ENCODE data around the gene DDR2. TPM values are rescaled to one million over a fixed set of nuclear protein-coding genes. Genes with fewer than 3 reads are reported as not detected.

DDR2 gene
- total RNA-seq, 3 donors from 2014 or later: 0.29 to 0.84 (median 0.38) TPM

DNA sequence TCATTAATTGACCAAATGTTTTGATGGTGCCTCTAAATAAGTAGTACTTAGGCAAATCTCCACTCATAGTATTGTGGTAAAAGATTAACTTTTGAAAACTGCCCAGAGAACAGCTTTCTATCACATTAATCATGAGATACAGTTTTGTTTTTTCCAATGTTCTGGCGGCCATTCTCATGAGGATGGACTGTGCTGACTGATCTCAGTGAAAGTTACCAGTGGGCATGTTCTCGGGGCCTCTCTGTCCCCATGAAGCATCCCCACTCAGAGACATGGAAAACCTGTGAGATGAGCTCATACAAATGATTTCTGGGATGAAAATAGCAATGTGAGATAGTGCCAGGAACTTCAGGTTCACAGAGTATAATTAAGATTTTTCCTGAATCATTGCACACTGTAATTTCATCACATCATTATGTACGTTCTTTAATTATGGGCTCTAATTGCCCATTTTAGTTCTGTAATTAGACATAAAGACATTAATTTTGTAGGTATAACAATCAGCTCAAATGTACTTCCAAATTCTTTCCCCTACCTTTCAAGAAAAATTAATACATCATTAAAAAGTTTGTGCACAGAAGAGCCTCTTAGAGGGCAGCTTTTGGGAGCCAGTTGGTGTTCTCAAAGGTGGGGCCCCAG is 40.5 kb downstream of the DDR2 start:
- no peak for DNase-seq
- H3K4me1 Mint-ChIP-seq (ENCODE audit: low read depth): no peaks in the 10 kb centered on the region
- no peaks in the 10 kb centered on the region for H3K9me3 Mint-ChIP-seq
- H3K4me3 Mint-ChIP-seq: no peak overlapping the region
- H3K36me3 Mint-ChIP-seq (ENCODE audit: insufficient read depth): no peaks in the 10 kb centered on the region
- no peak for ATAC-seq
- H3K27me3 Mint-ChIP-seq (ENCODE audit: low read depth): no peaks in the 10 kb centered on the region

DNA sequence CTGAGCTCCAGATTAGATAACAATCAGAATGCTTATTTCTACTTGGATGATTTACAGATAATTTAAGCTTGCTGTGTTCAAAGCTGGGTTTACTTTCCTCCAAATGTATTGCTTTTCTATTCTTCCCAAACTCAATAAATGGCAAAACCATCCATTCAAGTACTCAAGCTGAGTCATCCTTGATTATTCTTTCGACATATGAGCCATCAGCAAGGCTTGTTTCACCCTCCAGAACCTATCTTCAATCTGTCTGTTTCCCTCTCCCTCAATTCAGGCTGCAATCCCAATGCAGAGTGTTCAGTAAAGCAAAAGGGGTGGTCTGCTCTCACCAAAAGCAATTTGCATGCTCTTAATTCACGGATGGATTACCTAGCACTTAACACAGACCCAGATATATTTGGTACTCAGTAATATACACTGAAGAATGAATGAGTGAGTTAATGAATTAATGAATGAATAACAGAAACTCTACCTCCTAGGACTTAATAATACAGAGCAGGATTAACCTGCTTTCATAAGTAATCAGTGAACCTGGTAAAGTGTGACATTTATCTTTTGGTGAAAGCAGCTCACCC is 41.9 kb downstream of the DDR2 start:
- Mint-ChIP-seq H3K4me1 (ENCODE audit: low read depth) (no peaks in the 10 kb centered on the region), H3K9me3 (no peaks in the 10 kb centered on the region), H3K4me3 (no peak overlapping the region), H3K27me3 (ENCODE audit: low read depth) (no peaks in the 10 kb centered on the region), H3K36me3 (ENCODE audit: insufficient read depth) (no peaks in the 10 kb centered on the region)
- DNase-seq (no peak), ATAC-seq (no peak)

DNA sequence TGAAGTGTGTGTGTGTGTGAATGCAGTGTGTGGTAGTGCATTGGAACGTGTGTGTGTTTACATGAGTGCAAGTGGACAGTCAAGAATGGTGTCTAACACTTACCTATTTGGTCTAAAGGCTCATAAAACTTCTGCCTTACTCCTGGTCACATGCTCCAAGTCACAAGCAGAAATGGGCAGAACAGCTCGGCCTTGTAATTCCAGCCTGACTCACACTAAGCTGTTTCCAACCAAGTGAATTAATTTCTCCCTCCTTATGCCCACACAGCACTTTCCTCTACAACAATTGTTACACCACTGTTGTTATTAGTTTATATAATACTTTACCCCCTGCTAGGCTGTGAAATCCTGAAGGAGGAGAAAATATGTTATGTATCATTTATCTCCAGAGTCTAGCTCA is 43.8 kb downstream of the DDR2 start:
- Mint-ChIP-seq H3K36me3 (ENCODE audit: insufficient read depth) (no peaks in the 10 kb centered on the region), H3K4me1 (ENCODE audit: low read depth) (no peaks in the 10 kb centered on the region), H3K4me3 (no peak overlapping the region), H3K9me3 (no peaks in the 10 kb centered on the region), H3K27me3 (ENCODE audit: low read depth) (no peaks in the 10 kb centered on the region)
- DNase-seq (no peak), ATAC-seq (no peak)

DNA sequence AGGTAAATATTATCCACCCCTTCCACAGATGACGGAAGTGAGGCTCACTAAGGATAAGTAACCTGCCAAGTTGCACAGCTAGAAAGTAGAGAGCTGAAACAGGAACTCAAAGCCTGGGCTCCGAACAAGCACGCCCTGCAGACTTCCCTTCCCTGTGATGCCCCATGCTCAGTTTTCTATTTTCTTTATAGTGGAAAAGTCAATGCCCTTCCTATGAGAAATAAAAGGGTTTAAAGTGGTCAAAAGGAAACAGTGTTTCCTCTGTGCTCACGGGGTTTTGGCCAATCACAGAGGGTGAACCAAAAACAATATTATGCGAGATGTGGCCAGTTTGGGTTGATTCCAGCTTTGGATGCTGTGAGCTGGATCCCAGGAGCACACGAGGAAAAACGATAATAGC is 44.5 kb downstream of the DDR2 start:
- Mint-ChIP-seq H3K9me3 (no peaks in the 10 kb centered on the region), H3K27me3 (ENCODE audit: low read depth) (no peaks in the 10 kb centered on the region), H3K36me3 (ENCODE audit: insufficient read depth) (no peaks in the 10 kb centered on the region), H3K4me1 (ENCODE audit: low read depth) (no peaks in the 10 kb centered on the region), H3K4me3 (no peak overlapping the region)
- ATAC-seq: no peak
- DNase-seq: no peak

GRCh38 chr1:162677607-162678371 is 45.5 kb downstream of the DDR2 start:
- Mint-ChIP-seq H3K36me3 (ENCODE audit: insufficient read depth) (no peaks in the 10 kb centered on the region), H3K4me1 (ENCODE audit: low read depth) (no peaks in the 10 kb centered on the region), H3K9me3 (no peaks in the 10 kb centered on the region), H3K27me3 (ENCODE audit: low read depth) (no peaks in the 10 kb centered on the region), H3K4me3 (no peak overlapping the region)
- DNase-seq (no peak), ATAC-seq (no peak)

DNA sequence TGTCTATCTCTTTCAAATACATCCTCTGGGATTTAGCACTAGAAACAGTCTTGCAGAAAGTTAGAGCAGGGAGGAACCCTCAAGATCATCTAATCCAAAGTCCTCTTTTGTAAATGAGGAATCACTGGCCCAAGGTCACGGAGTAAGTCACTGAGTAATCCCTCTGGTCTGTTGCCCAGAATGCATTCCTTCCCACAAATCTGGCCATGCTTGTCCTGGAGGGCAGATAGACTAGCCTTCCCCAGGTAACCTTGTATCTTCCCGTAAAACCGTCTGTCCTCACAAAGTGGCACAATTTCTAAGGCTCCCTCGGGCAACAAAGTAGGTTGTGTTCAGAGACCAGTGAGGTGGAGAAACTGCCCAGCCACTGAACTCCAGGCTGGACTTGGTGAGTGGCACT is 46.2 kb downstream of the DDR2 start:
- no peaks in the 10 kb centered on the region for H3K36me3 Mint-ChIP-seq (ENCODE audit: insufficient read depth)
- H3K9me3 Mint-ChIP-seq: no peaks in the 10 kb centered on the region
- DNase-seq (no peak), ATAC-seq (no peak)
- H3K4me1 Mint-ChIP-seq (ENCODE audit: low read depth): no peaks in the 10 kb centered on the region
- no peak overlapping the region for H3K4me3 Mint-ChIP-seq
- no peaks in the 10 kb centered on the region for H3K27me3 Mint-ChIP-seq (ENCODE audit: low read depth)

DNA sequence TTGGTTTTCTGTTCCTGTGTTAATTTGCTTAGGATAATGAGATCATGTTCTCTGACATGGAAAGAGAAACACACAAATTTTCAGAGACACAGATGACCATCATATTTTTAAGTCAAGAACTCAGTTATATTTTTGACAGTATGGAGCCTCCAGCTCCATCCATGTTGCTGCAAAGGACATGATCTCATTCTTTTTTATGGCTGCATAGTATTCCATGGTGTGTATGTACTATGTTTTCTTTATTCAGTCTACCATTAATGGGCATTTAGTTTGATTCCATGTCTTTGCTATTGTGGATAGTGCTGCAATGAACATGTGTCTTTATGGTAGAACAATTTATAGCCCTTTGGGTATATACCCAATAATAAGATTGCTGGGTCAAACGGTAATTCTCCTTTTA is 47.0 kb downstream of the DDR2 start:
- ATAC-seq (no peak), DNase-seq (no peak)
- H3K9me3 Mint-ChIP-seq: no peaks in the 10 kb centered on the region
- no peak overlapping the region for H3K4me3 Mint-ChIP-seq
- H3K36me3 Mint-ChIP-seq (ENCODE audit: insufficient read depth): no peaks in the 10 kb centered on the region
- no peaks in the 10 kb centered on the region for H3K27me3 Mint-ChIP-seq (ENCODE audit: low read depth)
- H3K4me1 Mint-ChIP-seq (ENCODE audit: low read depth): no peaks in the 10 kb centered on the region

- ATAC-seq: no peak
- Mint-ChIP-seq H3K4me1 (ENCODE audit: low read depth) (no peaks in the 10 kb centered on the region), H3K27me3 (ENCODE audit: low read depth) (no peaks in the 10 kb centered on the region), H3K9me3 (no peaks in the 10 kb centered on the region), H3K4me3 (no peak overlapping the region), H3K36me3 (ENCODE audit: insufficient read depth) (no peaks in the 10 kb centered on the region)
- DNase-seq: no peak
Observed at GRCh38 chr1:162680419-162681121, 48.3 kb downstream of the DDR2 start.

- Mint-ChIP-seq H3K9me3 (no peaks in the 10 kb centered on the region), H3K4me1 (ENCODE audit: low read depth) (no peaks in the 10 kb centered on the region), H3K4me3 (no peak overlapping the region), H3K36me3 (ENCODE audit: insufficient read depth) (no peaks in the 10 kb centered on the region), H3K27me3 (ENCODE audit: low read depth) (no peaks in the 10 kb centered on the region)
- no peak for ATAC-seq
- DNase-seq: no peak
Observed at GRCh38 chr1:162681122-162681436, 48.8 kb downstream of the DDR2 start.

- Mint-ChIP-seq H3K4me1 (ENCODE audit: low read depth) (no peaks in the 10 kb centered on the region), H3K36me3 (ENCODE audit: insufficient read depth) (no peaks in the 10 kb centered on the region), H3K27me3 (ENCODE audit: low read depth) (no peaks in the 10 kb centered on the region), H3K9me3 (no peaks in the 10 kb centered on the region), H3K4me3 (no peak overlapping the region)
- ATAC-seq (no peak), DNase-seq (no peak)
Observed at GRCh38 chr1:162682013-162682419, 49.8 kb downstream of the DDR2 start.

- no peak for ATAC-seq
- H3K36me3 Mint-ChIP-seq (ENCODE audit: insufficient read depth): no peaks in the 10 kb centered on the region
- H3K27me3 Mint-ChIP-seq (ENCODE audit: low read depth): peaks cover 5% of the 10 kb centered on the region
- H3K9me3 Mint-ChIP-seq: no peaks in the 10 kb centered on the region
- DNase-seq: no peak
- no peak overlapping the region for H3K4me3 Mint-ChIP-seq
- H3K4me1 Mint-ChIP-seq (ENCODE audit: low read depth): peaks cover 4% of the 10 kb centered on the region
Observed at GRCh38 chr1:162687870-162688269, 55.6 kb downstream of the DDR2 start.

DNA sequence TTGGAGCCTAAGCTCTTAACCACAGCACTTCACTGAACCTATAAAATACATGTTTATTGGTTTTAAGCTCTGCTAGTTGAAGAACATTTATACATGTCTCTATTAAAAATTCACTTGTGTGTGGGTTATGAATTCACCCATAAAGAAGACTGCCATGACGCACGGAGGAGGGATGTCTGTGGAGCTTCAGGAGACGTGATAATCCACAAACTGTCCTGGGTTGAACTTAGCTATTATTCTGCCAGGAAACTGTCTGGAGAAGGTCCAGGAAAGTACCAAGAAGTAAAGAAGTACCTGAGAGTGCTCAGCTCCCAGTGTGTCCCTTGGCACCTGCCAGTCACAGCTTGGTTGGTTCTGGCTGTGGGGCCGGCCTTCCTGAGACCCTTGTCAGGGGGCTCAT is 56.3 kb downstream of the DDR2 start:
- Mint-ChIP-seq H3K9me3 (no peaks in the 10 kb centered on the region), H3K27me3 (ENCODE audit: low read depth) (peaks cover 5% of the 10 kb centered on the region), H3K4me1 (ENCODE audit: low read depth) (peaks cover 4% of the 10 kb centered on the region), H3K36me3 (ENCODE audit: insufficient read depth) (no peaks in the 10 kb centered on the region), H3K4me3 (no peak overlapping the region)
- DNase-seq (no peak), ATAC-seq (no peak)

GRCh38 chr1:162688931-162689330 is 56.7 kb downstream of the DDR2 start:
- no peak for ATAC-seq
- Mint-ChIP-seq H3K27me3 (ENCODE audit: low read depth) (peaks cover 5% of the 10 kb centered on the region), H3K9me3 (no peaks in the 10 kb centered on the region), H3K36me3 (ENCODE audit: insufficient read depth) (no peaks in the 10 kb centered on the region), H3K4me1 (ENCODE audit: low read depth) (peaks cover 4% of the 10 kb centered on the region), H3K4me3 (no peak overlapping the region)
- no peak for DNase-seq

GRCh38 chr1:162689745-162690671 is 57.7 kb downstream of the DDR2 start:
- DNase-seq: no peak

More at GRCh38 chr1:162689745-162690671, 57.7 kb downstream of the DDR2 start:
- peaks cover 5% of the 10 kb centered on the region for H3K27me3 Mint-ChIP-seq (ENCODE audit: low read depth)
- no peaks in the 10 kb centered on the region for H3K36me3 Mint-ChIP-seq (ENCODE audit: insufficient read depth)
- peaks cover 4% of the 10 kb centered on the region for H3K4me1 Mint-ChIP-seq (ENCODE audit: low read depth)
- no peaks in the 10 kb centered on the region for H3K9me3 Mint-ChIP-seq
- ATAC-seq: no peak
- H3K4me3 Mint-ChIP-seq: no peak overlapping the region
